Measurements from ENCODE around the gene CLEC17A. TPM values are rescaled to one million over a fixed set of nuclear protein-coding genes. Genes with fewer than 3 reads are reported as not detected.
"Not testable (repeated sequence)": the region's sequence is repeated elsewhere in the genome, so short reads cannot be mapped to it uniquely, and the experiment has no call there.

Gene CLEC17A
- total RNA-seq, 1 donor from 2014 or later, result 0.09 TPM

- Histone ChIP-seq H3K4me3 (ENCODE audit: insufficient read depth, low read depth, low read length) (no peak overlapping the region), H3K4me1 (ENCODE audit: insufficient read depth, low read length) (peaks cover 16% of the 10 kb centered on the region), H3K4me2 (ENCODE audit: low read length) (no peak overlapping the region), H3K27ac (ENCODE audit: low read depth, low read length) (no peak overlapping the region), H3K27me3 (ENCODE audit: insufficient read depth, low read length) (no peaks in the 10 kb centered on the region), H3K79me2 (ENCODE audit: insufficient read depth, low read length) (peaks cover 18% of the 10 kb centered on the region), H3K36me3 (ENCODE audit: insufficient read depth, low read length) (no peaks in the 10 kb centered on the region), H3K9ac (ENCODE audit: low read length) (no peak overlapping the region), H3K9me3 (ENCODE audit: insufficient read depth, low read depth, low read length) (no peaks in the 10 kb centered on the region), H2AFZ (ENCODE audit: low read depth, low read length) (no peak overlapping the region), H4K20me1 (ENCODE audit: insufficient read depth, low read length) (peaks cover 25% of the 10 kb centered on the region)
- DNase-seq (ENCODE audit: low read depth) (no peak), FAIRE-seq (no peak)
- no peak overlapping the region for H3K4me3 Mint-ChIP-seq (ENCODE audit: unreplicated experiment)
- no peaks in the 10 kb centered on the region for H3K27me3 Mint-ChIP-seq (ENCODE audit: low read depth, unreplicated experiment)
- H3K9me3 Mint-ChIP-seq (ENCODE audit: unreplicated experiment), result no peaks in the 10 kb centered on the region
- TF ChIP-seq EZH2 (IDR thresholded peaks at IDR 0.05; ENCODE audit: insufficient read depth, low read length) (no peak), CTCF (IDR thresholded peaks at IDR 0.05; ENCODE audit: insufficient read depth, low read depth, low read length) (no peak)
- H3K4me1 Mint-ChIP-seq (ENCODE audit: low read depth, unreplicated experiment), result peaks cover 6% of the 10 kb centered on the region
- no peak overlapping the region for H3K27ac Mint-ChIP-seq (ENCODE audit: unreplicated experiment)
- peaks cover 4% of the 10 kb centered on the region for H3K36me3 Mint-ChIP-seq (ENCODE audit: low read depth, unreplicated experiment)
Measured at GRCh38 chr19:14563989-14564651, 18.8 kb upstream of the CLEC17A start.

- Histone ChIP-seq H3K4me1 (ENCODE audit: insufficient read depth, low read length) (peaks cover 16% of the 10 kb centered on the region), H3K79me2 (ENCODE audit: insufficient read depth, low read length) (peaks cover 25% of the 10 kb centered on the region), H4K20me1 (ENCODE audit: insufficient read depth, low read length) (peaks cover 29% of the 10 kb centered on the region)
- H3K27me3 Mint-ChIP-seq (ENCODE audit: low read depth, unreplicated experiment); H3K9ac ChIP-seq (ENCODE audit: low read length); H3K9me3 Mint-ChIP-seq (ENCODE audit: unreplicated experiment); FAIRE-seq; H3K27ac Mint-ChIP-seq (ENCODE audit: unreplicated experiment); H3K4me2 ChIP-seq (ENCODE audit: low read length); H3K9me3 ChIP-seq (ENCODE audit: insufficient read depth, low read depth, low read length); H3K36me3 ChIP-seq (ENCODE audit: insufficient read depth, low read length); H2AFZ ChIP-seq (ENCODE audit: low read depth, low read length); H3K27ac ChIP-seq (ENCODE audit: low read depth, low read length); H3K4me1 Mint-ChIP-seq (ENCODE audit: low read depth, unreplicated experiment); H3K36me3 Mint-ChIP-seq (ENCODE audit: low read depth, unreplicated experiment); H3K4me3 ChIP-seq (ENCODE audit: insufficient read depth, low read depth, low read length); H3K27me3 ChIP-seq (ENCODE audit: insufficient read depth, low read length); H3K4me3 Mint-ChIP-seq (ENCODE audit: unreplicated experiment); DNase-seq (ENCODE audit: low read depth): not testable (repeated sequence)
Measured at GRCh38 chr19:14564652-14565297, 18.1 kb upstream of the CLEC17A start.

GRCh38 chr19:14565298-14565679 lies 17.6 kb upstream of the CLEC17A start:
- no peak overlapping the region for H3K9ac ChIP-seq (ENCODE audit: low read length)
- no peaks in the 10 kb centered on the region for H3K27me3 ChIP-seq (ENCODE audit: insufficient read depth, low read length)
- FAIRE-seq (no peak), DNase-seq (ENCODE audit: low read depth) (no peak)
- peaks cover 24% of the 10 kb centered on the region for H3K79me2 ChIP-seq (ENCODE audit: insufficient read depth, low read length)
- H3K4me1 Mint-ChIP-seq (ENCODE audit: low read depth, unreplicated experiment), result peaks cover 6% of the 10 kb centered on the region
- H3K27ac Mint-ChIP-seq (ENCODE audit: unreplicated experiment), result no peak overlapping the region
- H2AFZ ChIP-seq (ENCODE audit: low read depth, low read length), result no peak overlapping the region
- H3K27ac ChIP-seq (ENCODE audit: low read depth, low read length), result no peak overlapping the region
- H3K4me1 ChIP-seq (ENCODE audit: insufficient read depth, low read length), result peaks cover 14% of the 10 kb centered on the region
- H3K27me3 Mint-ChIP-seq (ENCODE audit: low read depth, unreplicated experiment), result no peaks in the 10 kb centered on the region
- no peak overlapping the region for H3K4me2 ChIP-seq (ENCODE audit: low read length)
- H3K9me3 ChIP-seq (ENCODE audit: insufficient read depth, low read depth, low read length), result no peaks in the 10 kb centered on the region
- no peak for TF ChIP-seq CTCF (IDR thresholded peaks at IDR 0.05; ENCODE audit: insufficient read depth, low read depth, low read length)
- no peak for TF ChIP-seq EZH2 (IDR thresholded peaks at IDR 0.05; ENCODE audit: insufficient read depth, low read length)
- peaks cover 2% of the 10 kb centered on the region for H3K36me3 ChIP-seq (ENCODE audit: insufficient read depth, low read length)
- peaks cover 7% of the 10 kb centered on the region for H3K36me3 Mint-ChIP-seq (ENCODE audit: low read depth, unreplicated experiment)
- no peak overlapping the region for H3K4me3 ChIP-seq (ENCODE audit: insufficient read depth, low read depth, low read length)
- no peak overlapping the region for H3K4me3 Mint-ChIP-seq (ENCODE audit: unreplicated experiment)
- no peaks in the 10 kb centered on the region for H3K9me3 Mint-ChIP-seq (ENCODE audit: unreplicated experiment)
- H4K20me1 ChIP-seq (ENCODE audit: insufficient read depth, low read length), result peaks cover 29% of the 10 kb centered on the region
